ENCODE data around the gene FAR1.

Gene FAR1

DNA sequence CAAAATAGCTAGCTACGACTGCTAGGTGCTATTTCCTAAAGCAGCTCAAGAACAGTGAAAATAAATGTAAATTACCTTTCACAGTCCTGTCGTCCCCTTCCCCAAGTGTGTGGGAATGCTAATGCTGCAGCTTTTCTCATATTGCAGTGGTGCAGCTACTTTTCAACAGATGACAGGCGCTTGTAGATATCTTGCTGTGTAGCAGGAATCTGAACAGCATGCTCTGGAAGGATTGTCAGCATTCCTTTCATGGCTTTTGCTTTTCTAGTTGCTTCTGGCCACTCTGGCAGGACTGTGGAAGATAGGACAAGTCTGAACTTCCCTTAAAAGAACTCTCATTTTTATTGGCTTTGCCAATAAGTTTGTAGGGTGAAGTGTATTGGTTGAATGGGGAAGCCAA lies 18.8 kb downstream of the FAR1 start:
- DNase-seq: no peak
- Histone ChIP-seq H3K4me2 (ENCODE audit: insufficient read depth, low read length) (no peak overlapping the region), H3K27ac (ENCODE audit: low read length) (no peak overlapping the region), H3K4me1 (ENCODE audit: insufficient read depth, low read length) (no peaks in the 10 kb centered on the region), H2AFZ (ENCODE audit: low read depth, low read length) (no peak overlapping the region), H3K79me2 (ENCODE audit: insufficient read depth, low read length) (no peaks in the 10 kb centered on the region), H3K9me3 (ENCODE audit: insufficient read depth, low read length, severe bottlenecking) (no peaks in the 10 kb centered on the region), H3K36me3 (ENCODE audit: insufficient read depth, low read length) (no peaks in the 10 kb centered on the region), H3K4me3 (ENCODE audit: low read depth in 1 of 2, low read length in 2 of 2) (no peak overlapping the region), H4K20me1 (ENCODE audit: insufficient read depth, low read length) (no peaks in the 10 kb centered on the region), H3K9ac (ENCODE audit: low read depth, low read length) (no peak overlapping the region), H3K27me3 (ENCODE audit: insufficient read depth, low read length, poor library complexity) (no peaks in the 10 kb centered on the region)
- TF ChIP-seq, protein P1, sequence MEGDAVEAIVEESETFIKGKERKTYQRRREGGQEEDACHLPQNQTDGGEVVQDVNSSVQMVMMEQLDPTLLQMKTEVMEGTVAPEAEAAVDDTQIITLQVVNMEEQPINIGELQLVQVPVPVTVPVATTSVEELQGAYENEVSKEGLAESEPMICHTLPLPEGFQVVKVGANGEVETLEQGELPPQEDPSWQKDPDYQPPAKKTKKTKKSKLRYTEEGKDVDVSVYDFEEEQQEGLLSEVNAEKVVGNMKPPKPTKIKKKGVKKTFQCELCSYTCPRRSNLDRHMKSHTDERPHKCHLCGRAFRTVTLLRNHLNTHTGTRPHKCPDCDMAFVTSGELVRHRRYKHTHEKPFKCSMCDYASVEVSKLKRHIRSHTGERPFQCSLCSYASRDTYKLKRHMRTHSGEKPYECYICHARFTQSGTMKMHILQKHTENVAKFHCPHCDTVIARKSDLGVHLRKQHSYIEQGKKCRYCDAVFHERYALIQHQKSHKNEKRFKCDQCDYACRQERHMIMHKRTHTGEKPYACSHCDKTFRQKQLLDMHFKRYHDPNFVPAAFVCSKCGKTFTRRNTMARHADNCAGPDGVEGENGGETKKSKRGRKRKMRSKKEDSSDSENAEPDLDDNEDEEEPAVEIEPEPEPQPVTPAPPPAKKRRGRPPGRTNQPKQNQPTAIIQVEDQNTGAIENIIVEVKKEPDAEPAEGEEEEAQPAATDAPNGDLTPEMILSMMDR (IDR thresholded peaks at IDR 0.05; ENCODE audit: borderline replicate concordance, extremely low read depth, low read length, poor library complexity, severe bottlenecking): no peak
- no peak for TF ChIP-seq EZH2 (IDR thresholded peaks at IDR 0.05; ENCODE audit: borderline replicate concordance, low read depth, low read length, severe bottlenecking)
- ATAC-seq (ENCODE audit: insufficient read depth, low read depth): no peak

DNA sequence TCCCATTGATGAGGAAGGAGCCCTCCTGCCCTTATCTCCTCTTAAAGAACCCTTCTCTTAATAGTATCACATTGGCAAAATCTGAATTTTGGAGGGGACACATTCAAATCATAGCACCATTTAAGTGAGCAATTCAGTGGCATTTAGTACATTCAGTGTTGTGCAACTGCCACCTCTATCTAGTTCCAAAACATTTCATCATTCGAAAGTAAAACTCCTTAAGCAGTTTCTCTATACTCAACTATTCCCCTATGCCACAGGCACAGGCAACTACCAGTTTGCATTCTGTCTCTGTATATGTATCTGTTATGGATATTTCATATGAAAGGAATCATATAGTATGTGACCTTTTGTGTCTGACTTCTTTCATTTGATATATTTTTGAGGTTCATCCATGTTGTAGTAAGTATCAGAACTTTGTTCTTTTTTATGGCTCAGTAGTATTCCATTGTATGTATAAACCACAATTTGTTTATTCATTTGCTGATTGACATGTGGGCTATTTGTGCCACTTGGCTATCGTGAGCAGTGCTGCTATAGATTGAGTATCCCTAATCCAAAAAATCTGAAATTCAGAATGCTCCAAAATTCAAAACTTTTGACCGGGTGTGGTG lies 22.9 kb downstream of the FAR1 start:
- no peaks in the 10 kb centered on the region for H3K79me2 ChIP-seq (ENCODE audit: insufficient read depth, low read length)
- no peak for TF ChIP-seq EZH2 (IDR thresholded peaks at IDR 0.05; ENCODE audit: borderline replicate concordance, low read depth, low read length, severe bottlenecking)
- TF ChIP-seq, protein P1 (IDR thresholded peaks at IDR 0.05; ENCODE audit: borderline replicate concordance, extremely low read depth, low read length, poor library complexity, severe bottlenecking): no peak
- H3K4me1 ChIP-seq (ENCODE audit: insufficient read depth, low read length): no peaks in the 10 kb centered on the region
- H3K36me3 ChIP-seq (ENCODE audit: insufficient read depth, low read length): no peaks in the 10 kb centered on the region
- H3K4me3 ChIP-seq (ENCODE audit: low read depth in 1 of 2, low read length in 2 of 2): no peak overlapping the region
- H4K20me1 ChIP-seq (ENCODE audit: insufficient read depth, low read length): no peaks in the 10 kb centered on the region
- H2AFZ ChIP-seq (ENCODE audit: low read depth, low read length): no peak overlapping the region
- DNase-seq (no peak), ATAC-seq (ENCODE audit: insufficient read depth, low read depth) (no peak)
- H3K27me3 ChIP-seq (ENCODE audit: insufficient read depth, low read length, poor library complexity): peaks cover 4% of the 10 kb centered on the region
- no peak overlapping the region for H3K27ac ChIP-seq (ENCODE audit: low read length)
- no peaks in the 10 kb centered on the region for H3K9me3 ChIP-seq (ENCODE audit: insufficient read depth, low read length, severe bottlenecking)
- no peak overlapping the region for H3K9ac ChIP-seq (ENCODE audit: low read depth, low read length)
- H3K4me2 ChIP-seq (ENCODE audit: insufficient read depth, low read length): no peak overlapping the region

DNA sequence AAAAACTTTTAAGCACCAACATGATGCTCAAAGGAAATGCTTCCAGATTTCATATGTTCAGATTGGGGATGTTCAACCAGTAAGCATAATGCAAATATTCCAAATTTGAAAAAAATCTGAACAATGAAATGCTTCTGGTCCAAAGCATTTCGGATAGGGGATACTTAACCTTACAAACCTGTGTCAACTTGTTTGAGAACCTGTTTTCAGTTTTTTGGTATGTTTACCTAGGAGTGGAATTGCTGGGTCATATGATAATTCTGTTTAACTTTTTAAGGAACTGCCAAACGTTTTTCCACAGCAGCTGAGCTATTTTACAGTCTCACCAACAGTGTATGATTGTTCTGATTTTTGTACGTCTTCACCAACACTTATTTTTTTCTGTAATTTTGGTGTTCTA lies 23.7 kb downstream of the FAR1 start:
- no peak for DNase-seq

More for the DNA sequence above, 23.7 kb downstream of the FAR1 start:
- no peak overlapping the region for H3K4me2 ChIP-seq (ENCODE audit: insufficient read depth, low read length)
- H3K4me3 ChIP-seq (ENCODE audit: low read depth in 1 of 2, low read length in 2 of 2): no peak overlapping the region
- no peak overlapping the region for H3K27ac ChIP-seq (ENCODE audit: low read length)
- no peak for ATAC-seq (ENCODE audit: insufficient read depth, low read depth)
- H3K27me3 ChIP-seq (ENCODE audit: insufficient read depth, low read length, poor library complexity): peaks cover 4% of the 10 kb centered on the region
- no peak for TF ChIP-seq EZH2 (IDR thresholded peaks at IDR 0.05; ENCODE audit: borderline replicate concordance, low read depth, low read length, severe bottlenecking)
- TF ChIP-seq, protein P1 (IDR thresholded peaks at IDR 0.05; ENCODE audit: borderline replicate concordance, extremely low read depth, low read length, poor library complexity, severe bottlenecking): no peak
- H4K20me1 ChIP-seq (ENCODE audit: insufficient read depth, low read length): no peaks in the 10 kb centered on the region
- H3K9ac ChIP-seq (ENCODE audit: low read depth, low read length): no peak overlapping the region
- H2AFZ ChIP-seq (ENCODE audit: low read depth, low read length): no peak overlapping the region
- H3K36me3 ChIP-seq (ENCODE audit: insufficient read depth, low read length): no peaks in the 10 kb centered on the region
- no peaks in the 10 kb centered on the region for H3K9me3 ChIP-seq (ENCODE audit: insufficient read depth, low read length, severe bottlenecking)
- H3K4me1 ChIP-seq (ENCODE audit: insufficient read depth, low read length): no peaks in the 10 kb centered on the region
- H3K79me2 ChIP-seq (ENCODE audit: insufficient read depth, low read length): no peaks in the 10 kb centered on the region
